Measurements from ENCODE around the gene MAP3K5.

Gene MAP3K5

DNA sequence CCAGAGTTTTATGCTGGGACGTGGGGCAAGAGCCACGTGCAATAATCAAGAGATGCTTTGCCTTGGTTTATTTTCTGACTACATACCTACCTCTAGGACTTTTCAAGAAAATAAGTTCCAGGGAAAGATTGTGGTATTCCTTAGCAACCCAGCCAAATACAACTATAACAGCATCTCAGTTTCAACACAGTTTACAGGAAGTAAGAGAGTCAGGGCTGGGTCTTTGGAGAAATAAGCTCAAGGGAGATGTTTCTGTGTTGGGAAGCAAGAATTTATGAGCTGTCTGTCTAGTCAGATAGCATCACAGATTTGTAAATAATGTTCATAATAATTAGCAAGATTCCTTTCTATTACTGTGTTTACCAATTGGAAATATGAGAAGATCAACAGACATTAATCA is 35.1 kb downstream of the MAP3K5 start:
- TF ChIP-seq, protein P1, sequence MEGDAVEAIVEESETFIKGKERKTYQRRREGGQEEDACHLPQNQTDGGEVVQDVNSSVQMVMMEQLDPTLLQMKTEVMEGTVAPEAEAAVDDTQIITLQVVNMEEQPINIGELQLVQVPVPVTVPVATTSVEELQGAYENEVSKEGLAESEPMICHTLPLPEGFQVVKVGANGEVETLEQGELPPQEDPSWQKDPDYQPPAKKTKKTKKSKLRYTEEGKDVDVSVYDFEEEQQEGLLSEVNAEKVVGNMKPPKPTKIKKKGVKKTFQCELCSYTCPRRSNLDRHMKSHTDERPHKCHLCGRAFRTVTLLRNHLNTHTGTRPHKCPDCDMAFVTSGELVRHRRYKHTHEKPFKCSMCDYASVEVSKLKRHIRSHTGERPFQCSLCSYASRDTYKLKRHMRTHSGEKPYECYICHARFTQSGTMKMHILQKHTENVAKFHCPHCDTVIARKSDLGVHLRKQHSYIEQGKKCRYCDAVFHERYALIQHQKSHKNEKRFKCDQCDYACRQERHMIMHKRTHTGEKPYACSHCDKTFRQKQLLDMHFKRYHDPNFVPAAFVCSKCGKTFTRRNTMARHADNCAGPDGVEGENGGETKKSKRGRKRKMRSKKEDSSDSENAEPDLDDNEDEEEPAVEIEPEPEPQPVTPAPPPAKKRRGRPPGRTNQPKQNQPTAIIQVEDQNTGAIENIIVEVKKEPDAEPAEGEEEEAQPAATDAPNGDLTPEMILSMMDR (IDR thresholded peaks at IDR 0.05; ENCODE audit: control insufficient read depth, extremely low read depth, insufficient read depth), result no peak
- no peak overlapping the region for H3K4me3 ChIP-seq (ENCODE audit: low read depth, low read length)
- DNase-seq (ENCODE audit: low read depth), result peak; percentile 50

DNA sequence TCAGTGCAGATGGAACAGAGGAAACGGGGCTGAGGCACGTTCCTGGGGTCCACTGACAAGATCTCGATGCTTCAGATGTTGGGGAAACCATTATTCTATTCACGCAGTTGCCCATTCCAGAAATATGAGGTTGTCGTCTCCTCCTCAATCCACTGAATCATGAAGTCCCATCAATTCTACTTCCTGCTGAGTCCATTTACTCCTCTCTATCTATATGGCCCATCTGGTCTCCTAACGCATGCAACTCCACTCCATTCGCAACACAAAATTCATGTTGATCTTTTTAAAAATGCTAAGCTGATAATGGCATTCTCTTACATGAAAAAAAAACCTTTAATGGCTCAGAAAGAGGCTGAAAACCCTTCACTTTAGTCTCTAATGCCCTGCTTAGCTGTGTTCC is 37.5 kb downstream of the MAP3K5 start:
- DNase-seq (ENCODE audit: low read depth), result no peak
- TF ChIP-seq, protein P1 (IDR thresholded peaks at IDR 0.05; ENCODE audit: control insufficient read depth, extremely low read depth, insufficient read depth), result no peak
- H3K4me3 ChIP-seq (ENCODE audit: low read depth, low read length), result no peak overlapping the region

DNA sequence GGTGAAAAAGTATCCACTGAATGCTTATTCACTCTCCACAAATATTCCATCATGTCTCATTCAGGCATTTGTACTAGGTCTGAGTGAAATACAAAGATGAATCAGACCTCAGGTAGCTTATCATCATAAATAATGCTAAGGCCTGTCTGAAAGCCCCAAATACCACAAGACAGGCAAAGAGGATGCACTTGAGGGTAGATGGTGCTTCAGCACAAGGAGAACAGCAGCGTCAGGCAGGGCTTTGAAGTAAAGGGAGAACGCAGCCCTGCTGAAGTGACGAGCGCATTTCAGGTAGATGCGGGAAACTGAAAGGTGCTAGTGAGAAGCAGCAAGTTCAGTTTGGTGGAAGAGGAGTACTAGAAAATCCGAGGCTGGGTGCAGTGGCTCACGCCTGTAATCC is 38.7 kb downstream of the MAP3K5 start:
- DNase-seq (ENCODE audit: low read depth), result no peak
- H3K4me3 ChIP-seq (ENCODE audit: low read depth, low read length), result no peak overlapping the region
- TF ChIP-seq, protein P1 (IDR thresholded peaks at IDR 0.05; ENCODE audit: control insufficient read depth, extremely low read depth, insufficient read depth), result no peak

DNA sequence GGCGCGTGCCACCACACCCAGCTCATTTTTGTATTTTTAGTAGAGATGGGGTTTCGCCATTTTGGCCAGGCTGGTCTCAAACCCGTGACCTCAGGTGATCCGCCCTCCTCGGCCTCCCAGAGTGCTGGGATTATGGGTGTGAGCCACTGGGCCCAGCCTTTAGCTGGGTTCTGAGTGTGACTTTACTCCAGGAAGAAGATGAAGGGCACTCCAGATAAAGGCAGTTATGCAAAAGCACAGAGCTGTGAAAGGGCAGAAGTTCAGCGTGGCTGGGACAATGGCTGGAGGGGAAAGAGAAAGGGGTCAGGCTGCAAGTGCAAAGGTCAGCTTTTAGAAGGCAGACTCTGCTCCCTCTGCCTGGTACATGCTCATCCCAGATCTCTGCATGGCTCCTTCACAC is 39.7 kb downstream of the MAP3K5 start:
- DNase-seq (ENCODE audit: low read depth), result no peak
- no peak overlapping the region for H3K4me3 ChIP-seq (ENCODE audit: low read depth, low read length)
- TF ChIP-seq, protein P1 (IDR thresholded peaks at IDR 0.05; ENCODE audit: control insufficient read depth, extremely low read depth, insufficient read depth), result no peak

DNA sequence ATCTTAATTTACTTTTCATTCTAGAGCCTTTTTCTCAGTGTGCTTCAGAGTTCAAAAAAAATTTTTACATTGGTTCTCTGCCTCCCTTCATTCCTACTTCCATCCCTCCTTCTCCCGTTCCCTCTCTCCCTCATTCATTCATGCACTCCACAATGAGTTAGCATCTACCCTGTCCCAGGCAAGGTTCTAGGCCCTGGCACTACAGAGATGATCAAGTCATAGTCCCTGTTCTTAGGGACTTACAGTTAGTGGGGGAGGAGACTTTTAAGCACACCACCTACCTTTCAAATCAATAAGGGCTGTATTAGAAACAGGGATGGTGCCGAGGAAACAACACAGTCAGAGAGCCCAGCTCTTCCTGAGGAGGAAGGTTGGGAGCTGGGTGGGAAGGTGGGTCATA is 40.3 kb downstream of the MAP3K5 start:
- TF ChIP-seq, protein P1 (IDR thresholded peaks at IDR 0.05; ENCODE audit: control insufficient read depth, extremely low read depth, insufficient read depth), result no peak
- DNase-seq (ENCODE audit: low read depth), result no peak
- no peak overlapping the region for H3K4me3 ChIP-seq (ENCODE audit: low read depth, low read length)

DNA sequence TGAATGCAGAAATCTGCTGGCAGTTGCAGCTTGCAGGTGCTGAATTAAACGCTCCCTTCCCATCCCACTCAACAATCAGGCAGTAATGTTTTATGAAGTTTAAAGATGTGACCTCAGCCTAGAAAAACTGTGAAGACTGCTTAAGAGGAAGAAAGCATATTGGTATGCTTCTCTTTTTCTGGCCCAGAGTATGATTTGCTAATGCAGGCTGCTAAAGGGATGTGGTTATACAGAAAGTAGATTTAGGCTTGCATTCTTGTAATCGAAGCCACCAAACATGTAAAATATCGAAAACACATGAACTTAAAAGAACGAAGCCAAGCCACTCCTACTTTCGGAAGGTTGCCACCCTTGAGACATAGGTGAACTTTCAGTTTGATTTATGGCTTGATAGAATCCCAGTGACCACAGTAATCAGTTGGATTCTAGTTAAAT is 40.7 kb downstream of the MAP3K5 start:
- TF ChIP-seq, protein P1 (IDR thresholded peaks at IDR 0.05; ENCODE audit: control insufficient read depth, extremely low read depth, insufficient read depth), result no peak
- no peak overlapping the region for H3K4me3 ChIP-seq (ENCODE audit: low read depth, low read length)
- no peak for DNase-seq (ENCODE audit: low read depth)

DNA sequence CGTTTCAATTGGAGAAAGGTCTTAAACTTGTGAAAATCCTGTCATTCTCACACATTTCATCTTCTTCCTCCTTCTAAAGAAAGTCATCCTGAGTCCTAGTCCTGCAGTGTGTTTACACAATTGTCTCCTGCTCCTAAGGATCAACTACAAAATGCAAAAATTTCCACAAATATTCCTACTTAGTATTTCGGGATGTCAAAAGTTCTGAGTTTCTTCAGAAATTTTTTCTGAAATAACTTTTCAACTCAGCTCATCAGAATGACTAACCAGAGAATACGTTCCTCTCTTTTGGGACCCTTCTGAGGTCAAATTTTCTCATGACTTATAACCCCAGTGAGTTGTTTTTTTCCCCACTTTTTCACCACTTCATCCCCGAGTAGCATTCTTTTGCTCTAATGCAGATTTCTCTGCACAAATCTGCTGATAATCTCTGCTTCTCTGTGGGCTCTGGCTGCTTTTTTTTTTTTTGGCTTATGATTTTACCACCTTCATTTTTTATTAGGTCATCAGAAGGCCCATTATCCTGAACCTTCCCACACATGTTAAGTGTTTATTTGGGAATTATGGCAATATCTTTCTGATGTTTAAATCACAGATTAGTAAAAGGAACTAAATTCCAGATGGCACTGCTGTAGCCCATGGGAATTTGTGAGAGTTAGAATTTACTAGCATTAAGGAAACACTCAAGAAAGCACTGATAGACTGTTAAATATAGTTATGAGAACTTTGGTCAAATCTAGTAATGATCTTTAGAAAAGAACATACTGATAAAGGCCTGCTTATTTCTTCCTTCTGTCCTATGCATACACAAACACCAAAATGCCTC is 41.4 kb downstream of the MAP3K5 start:
- H3K4me3 ChIP-seq (ENCODE audit: low read depth, low read length), result no peak overlapping the region
- TF ChIP-seq, protein P1 (IDR thresholded peaks at IDR 0.05; ENCODE audit: control insufficient read depth, extremely low read depth, insufficient read depth), result no peak
- DNase-seq (ENCODE audit: low read depth), result no peak

Measured in LNCaP clone FGC (cell line).